IMR-90 (cell line): Measurements from ENCODE around the gene TNPO2. TPM values are rescaled to one million over a fixed set of nuclear protein-coding genes. Genes with fewer than 3 reads are reported as not detected.
A peak's percentile ranks its signal among the peaks of the same experiment; 100 is the strongest.

ENCODE experiments used
- microRNA-seq, 2 experiments: library from miRNA; stranded (forward) in 1 of 2; unstranded in 1 of 2; fragments of 10-50 nt in 1 of 2; fragments of <30 nt in 1 of 2; gene quantifications in 1 of 2; microRNA quantifications in 1 of 2; one replicate each; pipeline versions ENCODE3 to v1.1.0; 2013 to 2020; ENCODE audit not compliant: insufficient read depth in 1 of 2, insufficient read length in 1 of 2, unreplicated experiment in 1 of 2
- polyA plus RNA-seq, 3 experiments: library from polyadenylated mRNA; depleted of rRNA; stranded (reverse); fragments of >200 nt; gene quantifications; 2 replicates each; pipeline ENCODE4 v1.2.3, GENCODE V29; 2012; ENCODE audit warnings: low replicate concordance in 1 of 3
- small RNA-seq, 5 experiments: library from RNA; depleted of rRNA; stranded (forward); fragments of <200 nt; gene quantifications; one replicate each; pipeline ENCODE3, GENCODE V24; 2012
- total RNA-seq: library from RNA; depleted of rRNA; stranded (reverse); fragments of >200 nt; gene quantifications from 2 replicates; pipeline ENCODE4 v1.2.3, GENCODE V29; 2012; rRNA removed

Gene TNPO2
- total and polyA plus RNA-seq, 2 of the 4 experiments (the other 2 are of a cell fraction) = 36.0 to 77.2 TPM

Small RNAs within 50 kb of the gene (microRNA-seq; reads per million reads assigned to microRNA genes)
- gene SNORD41 (ENCODE audit: insufficient read depth, insufficient read length) = 298 reads per million, percentile 88 among the genes with 10 or more reads in this experiment

Small RNAs within 50 kb of the gene (small RNA-seq; reads per million reads assigned to genes)
- gene SNORD41 = 3.3 to 23.1 (median 5.3) reads per million in 5 experiments

Other genes starting within 250 kb of the TNPO2 start
- 3.8 and 4.2 TPM in 2 replicates for gene ZNF709, start 239.1 kb downstream of the TNPO2 start, total RNA-seq
- gene ZNF709, start 239.1 kb downstream of the TNPO2 start, polyA plus RNA-seq (2012; rRNA removed) = 0.43 and 0.50 TPM in 2 replicates
- gene ZNF564, start 172.4 kb downstream of the TNPO2 start, total RNA-seq = 6.3 and 9.4 TPM in 2 replicates
- 1.2 and 1.5 TPM in 2 replicates for gene ZNF564, start 172.4 kb downstream of the TNPO2 start, polyA plus RNA-seq (2012; rRNA removed)
- 8.1 and 9.0 TPM in 2 replicates for gene ZNF490, start 113.1 kb downstream of the TNPO2 start, total RNA-seq
- gene ZNF490, start 113.1 kb downstream of the TNPO2 start, polyA plus RNA-seq (2012; rRNA removed) = 1.5 and 1.7 TPM in 2 replicates
- gene ZNF791, start 113.0 kb downstream of the TNPO2 start, total RNA-seq = 15.8 and 19.4 TPM in 2 replicates
- gene ZNF791, start 113.0 kb downstream of the TNPO2 start, polyA plus RNA-seq (2012; rRNA removed) = 7.0 and 7.1 TPM in 2 replicates
- gene MAN2B1, start 57.2 kb downstream of the TNPO2 start, total RNA-seq = 10.4 and 10.6 TPM in 2 replicates
- 55.4 and 64.0 TPM in 2 replicates for gene MAN2B1, start 57.2 kb downstream of the TNPO2 start, polyA plus RNA-seq (2012; rRNA removed)
- gene WDR83, start 57.1 kb downstream of the TNPO2 start, total RNA-seq = 5.3 and 5.9 TPM in 2 replicates
- 8.9 and 10.5 TPM in 2 replicates for gene WDR83, start 57.1 kb downstream of the TNPO2 start, polyA plus RNA-seq (2012; rRNA removed)
- 73.3 and 82.8 TPM in 2 replicates for gene DHPS, start 42.1 kb downstream of the TNPO2 start, total RNA-seq
- gene DHPS, start 42.1 kb downstream of the TNPO2 start, polyA plus RNA-seq (2012; rRNA removed) = 85.0 and 88.6 TPM in 2 replicates
- gene GNG14, start 35.9 kb downstream of the TNPO2 start, total RNA-seq = not detected in 2 replicates
- gene GNG14, start 35.9 kb downstream of the TNPO2 start, polyA plus RNA-seq (2012; rRNA removed) = not detected in 2 replicates
- 8.6 and 9.5 TPM in 2 replicates for gene FBXW9, start 27.3 kb downstream of the TNPO2 start, total RNA-seq
- gene FBXW9, start 27.3 kb downstream of the TNPO2 start, polyA plus RNA-seq (2012; rRNA removed) = 14.2 and 14.4 TPM in 2 replicates
- gene TRIR, start 10.8 kb upstream of the TNPO2 start, total RNA-seq = 99.2 and 113 TPM in 2 replicates
- 201 and 242 TPM in 2 replicates for gene TRIR, start 10.8 kb upstream of the TNPO2 start, polyA plus RNA-seq (2012; rRNA removed)
- gene GET3, start 13.6 kb upstream of the TNPO2 start, total RNA-seq = 111 and 129 TPM in 2 replicates
- gene GET3, start 13.6 kb upstream of the TNPO2 start, polyA plus RNA-seq (2012; rRNA removed) = 152 and 178 TPM in 2 replicates
- not detected in 2 replicates for gene BEST2, start 27.9 kb upstream of the TNPO2 start, total RNA-seq
- gene BEST2, start 27.9 kb upstream of the TNPO2 start, polyA plus RNA-seq (2012; rRNA removed) = not detected in 2 replicates
- 7.5 and 8.1 TPM in 2 replicates for gene HOOK2, start 51.6 kb upstream of the TNPO2 start, total RNA-seq
- gene HOOK2, start 51.6 kb upstream of the TNPO2 start, polyA plus RNA-seq (2012; rRNA removed) = 11.0 and 21.6 TPM in 2 replicates
- gene JUNB, start 67.6 kb upstream of the TNPO2 start, total RNA-seq = 20.8 and 32.8 TPM in 2 replicates
- 109 and 141 TPM in 2 replicates for gene JUNB, start 67.6 kb upstream of the TNPO2 start, polyA plus RNA-seq (2012; rRNA removed)
- gene PRDX2, start 77.9 kb upstream of the TNPO2 start, total RNA-seq = 351 and 371 TPM in 2 replicates
- 378 and 383 TPM in 2 replicates for gene PRDX2, start 77.9 kb upstream of the TNPO2 start, polyA plus RNA-seq (2012; rRNA removed)
- not detected in 2 replicates for gene THSD8, start 78.1 kb upstream of the TNPO2 start, total RNA-seq
- gene THSD8, start 78.1 kb upstream of the TNPO2 start, polyA plus RNA-seq (2012; rRNA removed) = 0.68 and 0.90 TPM in 2 replicates
- 44.6 and 45.5 TPM in 2 replicates for gene RNASEH2A, start 82.7 kb upstream of the TNPO2 start, total RNA-seq
- 34.9 and 39.4 TPM in 2 replicates for gene RNASEH2A, start 82.7 kb upstream of the TNPO2 start, polyA plus RNA-seq (2012; rRNA removed)
- not detected in 2 replicates for gene RTBDN, start 110.6 kb upstream of the TNPO2 start, total RNA-seq
- 0.07 and 0.14 TPM in 2 replicates for gene RTBDN, start 110.6 kb upstream of the TNPO2 start, polyA plus RNA-seq (2012; rRNA removed)
- 0.28 and 1.1 TPM in 2 replicates for gene MAST1, start 114.6 kb upstream of the TNPO2 start, total RNA-seq
- gene MAST1, start 114.6 kb upstream of the TNPO2 start, polyA plus RNA-seq (2012; rRNA removed) = 0.44 and 0.56 TPM in 2 replicates
- gene DNASE2, start 157.5 kb upstream of the TNPO2 start, total RNA-seq = 6.4 and 9.5 TPM in 2 replicates
- gene DNASE2, start 157.5 kb upstream of the TNPO2 start, polyA plus RNA-seq (2012; rRNA removed) = 31.1 and 32.0 TPM in 2 replicates
- gene KLF1, start 163.3 kb upstream of the TNPO2 start, total RNA-seq = not detected in 2 replicates
- not detected in 2 replicates for gene KLF1, start 163.3 kb upstream of the TNPO2 start, polyA plus RNA-seq (2012; rRNA removed)
- gene GCDH, start 167.2 kb upstream of the TNPO2 start, total RNA-seq = 41.1 and 41.6 TPM in 2 replicates
- gene GCDH, start 167.2 kb upstream of the TNPO2 start, polyA plus RNA-seq (2012; rRNA removed) = 24.5 and 27.7 TPM in 2 replicates
- gene SYCE2, start 195.4 kb upstream of the TNPO2 start, total RNA-seq = under 0.01 and 0.36 TPM in 2 replicates
- 0.19 and 0.50 TPM in 2 replicates for gene SYCE2, start 195.4 kb upstream of the TNPO2 start, polyA plus RNA-seq (2012; rRNA removed)
- 49.3 and 53.0 TPM in 2 replicates for gene FARSA, start 209.8 kb upstream of the TNPO2 start, total RNA-seq
- 75.9 and 80.9 TPM in 2 replicates for gene FARSA, start 209.8 kb upstream of the TNPO2 start, polyA plus RNA-seq (2012; rRNA removed)
- gene CALR, start 214.7 kb upstream of the TNPO2 start, total RNA-seq = 3,245 and 3,358 TPM in 2 replicates
- gene CALR, start 214.7 kb upstream of the TNPO2 start, polyA plus RNA-seq (2012; rRNA removed) = 1,894 and 1,932 TPM in 2 replicates
- gene RAD23A, start 221.9 kb upstream of the TNPO2 start, total RNA-seq = 54.3 and 56.4 TPM in 2 replicates
- gene RAD23A, start 221.9 kb upstream of the TNPO2 start, polyA plus RNA-seq (2012; rRNA removed) = 67.8 and 79.7 TPM in 2 replicates
- gene GADD45GIP1, start 233.3 kb upstream of the TNPO2 start, total RNA-seq = 13.3 and 22.5 TPM in 2 replicates
- gene GADD45GIP1, start 233.3 kb upstream of the TNPO2 start, polyA plus RNA-seq (2012; rRNA removed) = 42.4 and 64.7 TPM in 2 replicates
- not detected in 2 replicates for gene DAND5, start 245.6 kb upstream of the TNPO2 start, total RNA-seq
- gene DAND5, start 245.6 kb upstream of the TNPO2 start, polyA plus RNA-seq (2012; rRNA removed) = 0.03 TPM in 1 of 2 replicates, not detected in the other